ENCODE measurements around the gene FBXW5.

DNA sequence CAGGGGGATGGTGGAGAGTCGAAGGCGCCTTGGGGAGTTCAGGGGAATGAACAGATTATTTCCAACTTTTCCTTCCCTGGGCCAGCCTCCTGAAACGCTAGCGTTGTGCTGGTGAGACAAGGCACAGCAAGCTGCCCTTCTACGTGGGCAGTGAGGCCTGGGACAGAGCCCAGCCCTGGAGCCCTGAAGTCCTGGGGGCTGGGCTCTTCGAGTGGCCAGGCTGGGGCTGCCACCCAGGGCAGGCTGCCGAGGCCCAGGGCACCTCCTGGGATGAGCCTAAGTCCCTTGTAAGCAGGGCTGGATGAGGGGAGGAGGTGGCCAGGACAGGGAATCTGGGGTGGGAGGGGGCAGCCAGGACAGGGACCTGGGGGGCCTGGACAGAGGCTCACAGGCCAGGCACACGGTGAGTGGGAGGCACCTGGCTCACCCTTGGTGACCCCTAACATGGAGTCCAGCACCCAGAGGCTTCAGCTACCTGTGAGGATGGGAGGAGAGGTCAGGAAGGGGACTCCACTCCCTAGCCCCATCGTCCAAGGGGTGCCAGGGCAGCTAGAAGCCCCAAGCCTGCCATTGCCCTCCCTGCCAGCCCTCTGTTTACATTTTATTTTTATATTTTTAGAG, 6.2 kb upstream of the FBXW5 start:
- TF ChIP-seq, protein P1, sequence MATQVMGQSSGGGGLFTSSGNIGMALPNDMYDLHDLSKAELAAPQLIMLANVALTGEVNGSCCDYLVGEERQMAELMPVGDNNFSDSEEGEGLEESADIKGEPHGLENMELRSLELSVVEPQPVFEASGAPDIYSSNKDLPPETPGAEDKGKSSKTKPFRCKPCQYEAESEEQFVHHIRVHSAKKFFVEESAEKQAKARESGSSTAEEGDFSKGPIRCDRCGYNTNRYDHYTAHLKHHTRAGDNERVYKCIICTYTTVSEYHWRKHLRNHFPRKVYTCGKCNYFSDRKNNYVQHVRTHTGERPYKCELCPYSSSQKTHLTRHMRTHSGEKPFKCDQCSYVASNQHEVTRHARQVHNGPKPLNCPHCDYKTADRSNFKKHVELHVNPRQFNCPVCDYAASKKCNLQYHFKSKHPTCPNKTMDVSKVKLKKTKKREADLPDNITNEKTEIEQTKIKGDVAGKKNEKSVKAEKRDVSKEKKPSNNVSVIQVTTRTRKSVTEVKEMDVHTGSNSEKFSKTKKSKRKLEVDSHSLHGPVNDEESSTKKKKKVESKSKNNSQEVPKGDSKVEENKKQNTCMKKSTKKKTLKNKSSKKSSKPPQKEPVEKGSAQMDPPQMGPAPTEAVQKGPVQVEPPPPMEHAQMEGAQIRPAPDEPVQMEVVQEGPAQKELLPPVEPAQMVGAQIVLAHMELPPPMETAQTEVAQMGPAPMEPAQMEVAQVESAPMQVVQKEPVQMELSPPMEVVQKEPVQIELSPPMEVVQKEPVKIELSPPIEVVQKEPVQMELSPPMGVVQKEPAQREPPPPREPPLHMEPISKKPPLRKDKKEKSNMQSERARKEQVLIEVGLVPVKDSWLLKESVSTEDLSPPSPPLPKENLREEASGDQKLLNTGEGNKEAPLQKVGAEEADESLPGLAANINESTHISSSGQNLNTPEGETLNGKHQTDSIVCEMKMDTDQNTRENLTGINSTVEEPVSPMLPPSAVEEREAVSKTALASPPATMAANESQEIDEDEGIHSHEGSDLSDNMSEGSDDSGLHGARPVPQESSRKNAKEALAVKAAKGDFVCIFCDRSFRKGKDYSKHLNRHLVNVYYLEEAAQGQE (IDR thresholded peaks at IDR 0.05; ENCODE audit: insufficient read depth in 1 of 2, low read depth in 2 of 2, low read length in 2 of 2): no peak
- TF ChIP-seq TAF1 (IDR thresholded peaks at IDR 0.05; ENCODE audit: borderline replicate concordance, insufficient read depth, low read length) (no peak), SIN3A (IDR thresholded peaks at IDR 0.05; ENCODE audit: borderline replicate concordance, insufficient read depth, low read length) (no peak), POLR2AphosphoS5 (IDR thresholded peaks at IDR 0.05; ENCODE audit: low read depth, low read length) (no peak)
